Activated T-cell treated with anti-CD3 and anti-CD28 coated beads for 48 hours (primary cell): ENCODE results near the gene SASH3.

ENCODE experiments used
- DNase-seq: peaks from one replicate; pipeline ENCODE4 v3.0.0-alpha.2; 2020; ENCODE audit warnings: low read depth

SASH3 gene

DNA sequence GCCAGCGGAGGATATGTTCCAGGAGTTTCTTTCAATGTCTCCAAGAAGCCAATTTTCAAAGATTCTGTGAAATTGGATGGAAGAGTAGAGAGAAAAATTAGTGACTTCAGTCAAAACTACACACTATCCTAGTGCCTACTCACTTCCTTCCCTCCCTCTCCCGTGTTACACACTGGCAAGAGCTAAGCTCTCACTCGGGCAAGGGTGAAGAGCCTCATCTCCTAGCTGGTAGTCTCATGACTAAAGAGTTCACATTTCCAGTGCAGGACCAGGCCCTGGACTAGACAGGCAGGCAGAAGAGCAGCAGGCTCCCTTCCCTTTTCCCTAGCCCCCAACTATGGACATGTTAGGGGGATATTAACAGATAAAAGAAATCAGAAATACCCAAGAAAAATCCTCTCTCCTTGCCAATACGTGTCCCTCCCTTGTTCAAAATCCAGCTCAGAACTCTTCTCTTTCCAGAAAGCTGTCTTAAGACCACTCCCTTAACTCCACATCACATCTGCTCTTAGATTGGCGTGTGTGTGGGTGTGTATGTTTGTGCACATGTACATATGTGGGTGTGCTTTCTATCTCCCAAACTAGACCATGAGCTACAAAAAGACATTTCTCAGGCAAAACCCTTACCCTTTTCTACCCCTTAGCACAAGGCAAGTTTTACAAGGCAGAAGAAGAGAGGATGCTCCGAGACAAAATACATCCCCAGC, 34.1 kb downstream of the SASH3 start:
- no peak for DNase-seq

GRCh38 chrX:129818123-129818522, 38.4 kb downstream of the SASH3 start:
- DNase-seq: no peak

DNA sequence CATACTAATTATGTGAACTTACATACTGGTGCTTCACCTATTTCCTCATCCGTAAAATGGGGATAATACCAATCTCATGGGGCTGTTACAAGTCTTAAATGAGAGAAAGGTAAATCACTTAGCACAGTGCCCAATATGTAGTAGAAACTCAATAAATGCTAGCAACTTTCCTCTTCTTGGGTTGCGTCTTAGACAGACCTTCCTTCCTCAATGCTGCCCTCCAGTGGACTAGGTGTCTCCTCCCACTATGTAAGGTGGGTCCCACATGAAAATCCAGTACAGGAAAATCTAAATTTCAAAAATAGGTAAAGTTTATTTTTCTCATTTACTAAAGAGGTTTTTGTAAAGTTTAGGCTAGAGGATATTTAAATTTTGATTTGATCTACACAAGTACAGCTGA, 43.4 kb downstream of the SASH3 start:
- DNase-seq: no peak

GRCh38 chrX:129823522-129823921, 43.8 kb downstream of the SASH3 start:
- no peak for DNase-seq

GRCh38 chrX:129824620-129825019, 44.9 kb downstream of the SASH3 start:
- no peak for DNase-seq

- no peak for DNase-seq
Measured at GRCh38 chrX:129825746-129826505, 46.2 kb downstream of the SASH3 start.

- no peak for DNase-seq
Measured at GRCh38 chrX:129830494-129830893, 50.7 kb downstream of the SASH3 start.

- DNase-seq: no peak
Measured at GRCh38 chrX:129831091-129831885, 51.5 kb downstream of the SASH3 start.

GRCh38 chrX:129833153-129833990, 53.6 kb downstream of the SASH3 start:
- no peak for DNase-seq

- DNase-seq: no peak
Measured at GRCh38 chrX:129836827-129837226, 57.1 kb downstream of the SASH3 start.

GRCh38 chrX:129840344-129840743, 60.6 kb downstream of the SASH3 start:
- DNase-seq: no peak

- DNase-seq: no peak
Measured at GRCh38 chrX:129842510-129843208, 62.9 kb downstream of the SASH3 start.

DNA sequence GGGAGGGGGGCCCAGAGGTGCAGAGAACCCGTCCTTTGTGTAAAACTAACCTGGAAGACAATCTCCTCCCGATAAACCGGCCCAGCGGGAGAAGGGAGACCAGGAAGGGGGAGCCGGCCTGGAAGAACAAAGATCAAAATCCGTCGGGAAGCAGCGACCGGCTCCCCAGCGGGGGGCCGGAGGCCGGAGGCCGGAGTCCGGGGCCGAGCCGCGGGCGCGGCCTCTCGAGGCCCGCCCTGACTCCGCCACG, 63.4 kb downstream of the SASH3 start:
- no peak for DNase-seq

GRCh38 chrX:129843459-129844306, 63.9 kb downstream of the SASH3 start, which contains the start of gene ZDHHC9:
Gene ZDHHC9 (minus strand): TSS chrX:129843886. CDS start chrX:129841945, 1,941 bp downstream.
- DNase-seq: peak; percentile 80
